Gastroesophageal sphincter (tissue), 3 donors: Measurements from ENCODE around the gene NKAIN1.

ENCODE experiments used
- EP300 ChIP-seq: sonication (generic); formaldehyde crosslinking; IDR thresholded peaks from one replicate; pipeline ENCODE4 v1.6.1; 2017; ENCODE audit warnings: antibody characterized with exemption, mild to moderate bottlenecking
- POLR2A ChIP-seq, 2 donors: fragments of 450-650 bp; IDR thresholded peaks; one replicate each; pipeline ENCODE4 v1.6.1; 2017; ENCODE audit warnings: antibody characterized with exemption in 2 of 2, mild to moderate bottlenecking in 2 of 2, moderate library complexity in 1 of 2
- POLR2AphosphoS5 ChIP-seq: sonication (generic); formaldehyde crosslinking; IDR thresholded peaks from one replicate; pipeline ENCODE4 v1.6.1; 2017; ENCODE audit warnings: antibody characterized with exemption
- TF ChIP-seq, protein P1 (sequence below), 4 experiments: fragments of 200-600 bp in 2 of 4; fragments of 450-650 bp in 2 of 4; sonication (generic) in 1 of 4; IDR thresholded peaks; one replicate each; pipeline ENCODE4 v1.5.1; 2017 to 2019; ENCODE audit warnings: antibody characterized with exemption in 4 of 4, mild to moderate bottlenecking in 2 of 4, moderate library complexity in 2 of 4

- TF ChIP-seq, protein P1, sequence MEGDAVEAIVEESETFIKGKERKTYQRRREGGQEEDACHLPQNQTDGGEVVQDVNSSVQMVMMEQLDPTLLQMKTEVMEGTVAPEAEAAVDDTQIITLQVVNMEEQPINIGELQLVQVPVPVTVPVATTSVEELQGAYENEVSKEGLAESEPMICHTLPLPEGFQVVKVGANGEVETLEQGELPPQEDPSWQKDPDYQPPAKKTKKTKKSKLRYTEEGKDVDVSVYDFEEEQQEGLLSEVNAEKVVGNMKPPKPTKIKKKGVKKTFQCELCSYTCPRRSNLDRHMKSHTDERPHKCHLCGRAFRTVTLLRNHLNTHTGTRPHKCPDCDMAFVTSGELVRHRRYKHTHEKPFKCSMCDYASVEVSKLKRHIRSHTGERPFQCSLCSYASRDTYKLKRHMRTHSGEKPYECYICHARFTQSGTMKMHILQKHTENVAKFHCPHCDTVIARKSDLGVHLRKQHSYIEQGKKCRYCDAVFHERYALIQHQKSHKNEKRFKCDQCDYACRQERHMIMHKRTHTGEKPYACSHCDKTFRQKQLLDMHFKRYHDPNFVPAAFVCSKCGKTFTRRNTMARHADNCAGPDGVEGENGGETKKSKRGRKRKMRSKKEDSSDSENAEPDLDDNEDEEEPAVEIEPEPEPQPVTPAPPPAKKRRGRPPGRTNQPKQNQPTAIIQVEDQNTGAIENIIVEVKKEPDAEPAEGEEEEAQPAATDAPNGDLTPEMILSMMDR (IDR thresholded peaks at IDR 0.05) = no peak
- TF ChIP-seq POLR2AphosphoS5 = no peak
- TF ChIP-seq POLR2A (IDR thresholded peaks at IDR 0.05) = no peak
- TF ChIP-seq EP300 = no peak
These were observed 24.6 kb downstream of the NKAIN1 start for GRCh38 chr1:31215065-31215570.
